Lower lobe of right lung (tissue), 2 donors: ENCODE measurements around the gene ABCE1. TPM values are rescaled to one million over a fixed set of nuclear protein-coding genes. Genes with fewer than 3 reads are reported as not detected.
A peak's percentile ranks its signal among the peaks of the same experiment; 100 is the strongest.

ENCODE experiments used
- ATAC-seq, 2 donors: fragments of 200-7000 bp; cut with Tn5 transposase; one replicate each; pipeline ENCODE4 v1.9.1; 2020 to 2022; ENCODE audit warnings: mild to moderate bottlenecking in 2 of 2, moderate library complexity in 2 of 2
- DNase-seq: peaks from one replicate; pipeline ENCODE4 v3.0.0-alpha.2; 2020
- H3K27ac ChIP-seq: fragments of 200-600 bp; one replicate; pipeline ENCODE4 v1.8.0; 2022
- H3K27me3 ChIP-seq: fragments of 200-600 bp; one replicate; pipeline ENCODE4 v1.8.0; 2022; ENCODE audit warnings: low read depth
- H3K36me3 ChIP-seq: fragments of 200-600 bp; one replicate; pipeline ENCODE4 v1.8.0; 2022; ENCODE audit warnings: mild to moderate bottlenecking
- H3K4me1 ChIP-seq: fragments of 200-600 bp; one replicate; pipeline ENCODE4 v1.8.0; 2022
- H3K4me3 ChIP-seq: fragments of 200-600 bp; one replicate; pipeline ENCODE4 v1.8.0; 2022; ENCODE audit warnings: mild to moderate bottlenecking
- H3K9me3 ChIP-seq: fragments of 200-600 bp; one replicate; pipeline ENCODE4 v1.8.0; 2022
- CTCF ChIP-seq: fragments of 200-600 bp; IDR thresholded peaks from one replicate; pipeline ENCODE4 v1.8.0; 2022; ENCODE audit warnings: antibody characterized with exemption, mild to moderate bottlenecking
- intact Hi-C: fragments of 100-400 bp; cut with DNase I; formaldehyde crosslinking; loops from one replicate; pipeline ENCODE4 v1.11.0; 2022
- total RNA-seq: library from RNA; stranded (reverse); fragmentation: NEBNext Ultra II Directional; extraction: Animal tissue kit (Norgen Biotek cat#: 25700); gene quantifications from one replicate; pipeline ENCODE4 v1.2.1, GENCODE V29; 2021
- donor health status: DM: no; HTN: yes; CAD: no; lungs with severe emphysema.

The ABCE1 gene
- total RNA-seq, 1 donor from 2014 or later: 35.5 TPM

GRCh38 chr4:145168581-145169187 lies 70.6 kb downstream of the ABCE1 start:
- ATAC-seq: no peak
- DNase-seq: no peak
- intact Hi-C loops: no loop called here
- Histone ChIP-seq H3K36me3 (peaks cover 67% of the 10 kb centered on the region), H3K27me3 (no peaks in the 10 kb centered on the region), H3K27ac (no peak overlapping the region), H3K4me3 (no peak overlapping the region), H3K4me1 (peaks cover 10% of the 10 kb centered on the region), H3K9me3 (no peaks in the 10 kb centered on the region)
- TF ChIP-seq CTCF: no peak

GRCh38 chr4:145170223-145170622 lies 72.1 kb downstream of the ABCE1 start:
- Histone ChIP-seq H3K36me3 (peaks cover 59% of the 10 kb centered on the region), H3K4me1 (peaks cover 12% of the 10 kb centered on the region), H3K27me3 (no peaks in the 10 kb centered on the region), H3K27ac (no peak overlapping the region), H3K4me3 (no peak overlapping the region), H3K9me3 (no peaks in the 10 kb centered on the region)
- intact Hi-C loops: no loop called here
- ATAC-seq (no peak), DNase-seq (no peak)
- no peak for TF ChIP-seq CTCF

- ATAC-seq: peak; percentile 49 to 54
- Histone ChIP-seq H3K4me1 (peaks cover 28% of the 10 kb centered on the region), H3K9me3 (no peaks in the 10 kb centered on the region), H3K4me3 (no peak overlapping the region), H3K27me3 (no peaks in the 10 kb centered on the region), H3K36me3 (peaks cover 49% of the 10 kb centered on the region), H3K27ac (no peak overlapping the region)
- no peak for DNase-seq
- no peak for TF ChIP-seq CTCF
- intact Hi-C loops: no loop called here
Observed at GRCh38 chr4:145171911-145172310, 73.8 kb downstream of the ABCE1 start.

DNA sequence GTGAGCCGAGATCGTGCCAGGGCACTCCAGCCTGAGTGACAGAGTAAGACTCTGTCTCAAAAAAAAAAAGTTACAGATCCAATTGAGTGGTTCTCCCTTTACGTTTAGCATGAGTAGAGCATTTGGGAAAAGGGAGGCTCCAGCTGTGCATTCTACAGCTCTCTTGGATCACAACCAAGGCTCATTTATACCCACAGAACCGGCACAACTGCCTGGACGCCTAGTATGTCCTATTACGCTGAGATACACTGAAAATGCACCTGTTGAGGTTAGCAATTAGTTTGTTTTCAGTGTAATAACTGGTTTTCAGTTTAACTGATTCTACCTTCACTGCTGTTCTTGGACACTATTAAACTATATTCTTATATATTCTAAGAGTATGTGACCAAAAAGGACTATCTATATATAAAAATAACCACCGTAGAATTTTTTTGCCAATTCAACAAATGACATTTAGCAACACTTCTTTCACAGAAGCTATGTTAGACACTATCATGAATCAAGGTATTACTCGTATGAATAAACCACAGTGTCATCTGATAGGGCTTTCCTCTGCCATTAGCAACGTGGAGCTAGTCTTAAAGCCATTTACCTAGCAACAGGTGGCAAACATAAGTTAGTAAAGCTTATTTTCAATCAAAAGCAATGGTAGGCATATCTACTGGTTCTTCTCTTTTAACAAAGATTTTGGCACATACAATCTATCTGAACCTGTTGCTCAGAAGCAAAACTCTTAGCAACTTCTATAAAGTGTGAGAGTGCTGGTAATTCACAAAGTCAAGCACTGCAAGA lies 78.7 kb downstream of the ABCE1 start:
- Histone ChIP-seq H3K9me3 (no peaks in the 10 kb centered on the region), H3K27ac (peak overlapping the region; percentile 97), H3K4me3 (peak overlapping the region; percentile 59), H3K36me3 (peaks cover 16% of the 10 kb centered on the region), H3K4me1 (peaks cover 48% of the 10 kb centered on the region), H3K27me3 (no peaks in the 10 kb centered on the region)
- no peak for TF ChIP-seq CTCF
- no peak for DNase-seq
- no peak for ATAC-seq
- intact Hi-C loops: no loop called here

- Histone ChIP-seq H3K4me3 (peak overlapping the region; percentile 59), H3K9me3 (no peaks in the 10 kb centered on the region), H3K27ac (peak overlapping the region; percentile 97), H3K27me3 (no peaks in the 10 kb centered on the region), H3K36me3 (peaks cover 13% of the 10 kb centered on the region), H3K4me1 (peaks cover 41% of the 10 kb centered on the region)
- no peak for TF ChIP-seq CTCF
- DNase-seq: no peak
- intact Hi-C loops: no loop called here
- ATAC-seq: no peak
Observed at GRCh38 chr4:145177511-145177905, 79.4 kb downstream of the ABCE1 start.
